ENCODE data around the gene TMEM52B. TPM values are rescaled to one million over a fixed set of nuclear protein-coding genes. Genes with fewer than 3 reads are reported as not detected.
"Not testable (repeated sequence)": the region's sequence is repeated elsewhere in the genome, so short reads cannot be mapped to it uniquely, and the experiment has no call there.

TMEM52B gene
- total and polyA plus RNA-seq, 12 donors = 0.07 to 2.3 (median 0.37) TPM; not detected in 3

DNA sequence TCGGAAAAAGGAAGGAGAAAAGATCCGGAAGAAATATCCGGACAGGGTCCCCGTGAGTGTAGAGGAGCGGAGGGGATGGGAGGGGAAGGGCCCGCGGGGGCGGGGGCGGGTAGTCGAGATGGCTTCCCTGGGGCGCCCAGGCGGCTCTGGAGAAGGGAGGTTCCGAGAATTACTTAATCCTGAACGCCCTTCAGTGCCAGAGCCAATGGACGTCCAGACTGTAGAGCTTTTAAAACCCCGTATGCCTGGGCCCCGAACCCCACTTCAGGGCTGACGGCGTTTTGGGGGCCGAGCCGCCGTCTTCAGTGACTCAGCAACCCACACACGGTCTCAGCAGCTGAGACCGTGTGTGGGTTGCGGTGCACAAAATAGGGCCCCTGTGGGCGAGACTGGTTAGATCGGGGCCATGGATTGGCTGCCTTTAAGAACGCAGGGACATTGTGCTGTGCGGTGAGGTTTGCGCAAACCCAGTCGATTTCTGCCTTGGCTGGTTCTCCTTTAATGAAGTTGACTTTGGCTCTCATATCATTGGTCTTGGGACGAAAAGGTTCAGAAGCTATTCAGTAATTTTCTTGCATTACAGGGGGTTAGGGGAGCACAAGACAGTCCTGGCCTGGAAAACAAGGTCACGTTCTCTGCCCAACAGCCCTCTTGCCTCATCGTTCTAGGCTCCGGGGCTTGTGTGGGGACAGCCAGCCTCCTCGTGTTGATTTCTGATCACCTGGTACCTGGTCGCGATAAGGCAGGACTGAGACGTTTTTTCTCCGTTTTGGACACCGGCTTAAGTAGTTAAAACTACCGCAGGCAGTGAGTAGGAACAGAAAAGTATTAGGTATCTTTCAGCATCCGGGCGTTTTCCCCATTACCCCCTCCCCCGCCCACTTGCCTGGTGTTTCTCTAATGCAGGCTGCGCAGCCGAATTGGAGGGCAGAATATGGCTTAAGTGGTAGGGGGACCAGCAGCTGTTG lies 34.6 kb downstream of the TMEM52B start:
- intact Hi-C loops (cut with DNase I) = no loop called here
- Histone ChIP-seq H3K4me1 (replicated peaks in 1 of 2) (peaks cover 16 to 23% of the 10 kb centered on the region in 2 donors), H3K4me3 (peak overlapping the region; percentile 82 to 97 (median 89)), H3K9me3 (replicated peaks in 1 of 3) (no peaks in the 10 kb centered on the region), H3K36me3 (replicated peaks in 1 of 2) (peaks cover 0 to 7% of the 10 kb centered on the region in 2 donors), H3K27ac (peak overlapping the region; percentile 98 to 100 (median 99)), H3K27me3 (no peaks in the 10 kb centered on the region)
- TF ChIP-seq, protein P1, sequence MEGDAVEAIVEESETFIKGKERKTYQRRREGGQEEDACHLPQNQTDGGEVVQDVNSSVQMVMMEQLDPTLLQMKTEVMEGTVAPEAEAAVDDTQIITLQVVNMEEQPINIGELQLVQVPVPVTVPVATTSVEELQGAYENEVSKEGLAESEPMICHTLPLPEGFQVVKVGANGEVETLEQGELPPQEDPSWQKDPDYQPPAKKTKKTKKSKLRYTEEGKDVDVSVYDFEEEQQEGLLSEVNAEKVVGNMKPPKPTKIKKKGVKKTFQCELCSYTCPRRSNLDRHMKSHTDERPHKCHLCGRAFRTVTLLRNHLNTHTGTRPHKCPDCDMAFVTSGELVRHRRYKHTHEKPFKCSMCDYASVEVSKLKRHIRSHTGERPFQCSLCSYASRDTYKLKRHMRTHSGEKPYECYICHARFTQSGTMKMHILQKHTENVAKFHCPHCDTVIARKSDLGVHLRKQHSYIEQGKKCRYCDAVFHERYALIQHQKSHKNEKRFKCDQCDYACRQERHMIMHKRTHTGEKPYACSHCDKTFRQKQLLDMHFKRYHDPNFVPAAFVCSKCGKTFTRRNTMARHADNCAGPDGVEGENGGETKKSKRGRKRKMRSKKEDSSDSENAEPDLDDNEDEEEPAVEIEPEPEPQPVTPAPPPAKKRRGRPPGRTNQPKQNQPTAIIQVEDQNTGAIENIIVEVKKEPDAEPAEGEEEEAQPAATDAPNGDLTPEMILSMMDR (IDR thresholded peaks at IDR 0.05) = no peak
- peak; percentile 71 to 74 for TF ChIP-seq POLR2A (IDR thresholded peaks at IDR 0.05)
- 0 to 1% (median 1%) methylated on average over 25 to 47 of the region's 47 CpGs for WGBS, 4 donors
- DNase-seq = peak; percentile 64 to 91 (median 82)

DNA sequence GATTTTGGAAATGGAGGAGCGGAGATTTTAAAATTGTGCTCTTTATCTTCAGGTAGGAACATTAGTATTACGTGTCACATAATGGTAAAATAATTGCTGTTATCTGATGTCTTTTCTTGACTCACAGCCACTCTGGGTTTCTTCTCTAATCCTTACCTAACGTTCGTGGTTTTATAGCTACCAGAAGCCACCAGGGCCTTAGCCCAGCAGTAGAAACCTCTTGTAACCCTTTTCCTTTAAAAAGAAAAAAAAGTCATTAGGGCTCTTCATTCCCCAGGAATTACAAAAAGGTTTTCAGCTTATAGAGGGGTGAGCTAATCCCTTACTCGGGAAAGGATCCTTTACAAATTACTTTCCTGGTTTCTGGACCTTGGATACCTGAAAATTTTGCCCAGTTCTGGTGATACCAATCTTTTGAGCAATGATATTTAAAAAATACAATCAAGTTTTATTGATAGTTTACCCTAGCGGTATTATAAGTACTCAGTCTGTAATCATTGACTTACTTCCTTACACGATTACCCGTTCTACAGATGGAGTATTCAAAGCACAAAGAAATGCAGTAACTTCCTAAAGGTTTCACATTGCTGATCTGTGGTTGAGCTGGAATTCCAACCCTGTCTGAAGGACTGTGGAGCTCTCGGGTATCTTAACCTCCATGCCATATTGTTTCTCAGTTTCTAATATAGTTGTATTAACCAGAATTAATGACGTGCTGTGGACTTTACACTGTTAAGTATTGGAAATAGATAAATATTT lies 35.5 kb downstream of the TMEM52B start:
- TF ChIP-seq POLR2A (IDR thresholded peaks at IDR 0.05) = no peak
- TF ChIP-seq, protein P1 (IDR thresholded peaks at IDR 0.05) = no peak
- Histone ChIP-seq H3K4me1 (replicated peaks in 1 of 2) (peaks cover 16 to 23% of the 10 kb centered on the region in 2 donors), H3K36me3 (replicated peaks in 1 of 2) (peaks cover 0 to 16% of the 10 kb centered on the region in 2 donors), H3K4me3 (peak overlapping the region in 2 of 4 donors; percentile 86 to 92), H3K9me3 (replicated peaks in 1 of 3) (no peaks in the 10 kb centered on the region), H3K27ac (peak overlapping the region; percentile 98 to 100 (median 99)), H3K27me3 (no peaks in the 10 kb centered on the region)
- no peak for DNase-seq
- intact Hi-C loops (cut with DNase I) = no loop called here
- WGBS, 4 donors = 31 to 41% (median 36%) methylated on average over 10 of the region's 10 CpGs

DNA sequence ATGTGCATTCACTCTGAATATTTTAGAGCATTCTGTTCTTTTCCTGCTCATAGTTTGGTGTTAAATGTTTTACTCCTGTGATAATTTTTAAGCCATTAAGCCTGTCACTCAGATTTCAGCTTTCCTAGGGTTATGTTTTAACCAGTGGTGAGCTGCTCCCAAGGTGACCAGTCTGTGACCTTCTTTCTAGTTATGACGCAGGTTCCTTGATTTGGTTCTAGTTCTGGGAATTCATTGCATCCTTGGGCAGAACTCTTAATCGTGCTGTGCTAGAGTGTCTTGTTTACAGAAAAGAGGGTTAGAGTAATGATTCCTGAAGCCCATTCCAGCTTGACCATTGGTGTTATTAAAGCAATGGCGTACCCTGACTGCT lies 36.0 kb downstream of the TMEM52B start:
- Histone ChIP-seq H3K4me3 (peak overlapping the region in 1 of 4 donors; percentile 92), H3K36me3 (replicated peaks in 1 of 2) (peaks cover 0 to 21% of the 10 kb centered on the region in 2 donors), H3K9me3 (replicated peaks in 1 of 3) (no peaks in the 10 kb centered on the region), H3K27ac (peak overlapping the region in 4 of 5 donors; percentile 6 to 100 (median 98)), H3K27me3 (no peaks in the 10 kb centered on the region), H3K4me1 (replicated peaks in 1 of 2) (peaks cover 16 to 23% of the 10 kb centered on the region in 2 donors)
- DNase-seq = peak in 1 of 7 donors; percentile 18
- intact Hi-C loops (cut with DNase I) = no loop called here
- TF ChIP-seq, protein P1 (IDR thresholded peaks at IDR 0.05) = no peak
- no peak for TF ChIP-seq POLR2A (IDR thresholded peaks at IDR 0.05)
- WGBS, 4 donors = 56 to 74% (median 59%) methylated on average over 3 of the region's 3 CpGs

DNA sequence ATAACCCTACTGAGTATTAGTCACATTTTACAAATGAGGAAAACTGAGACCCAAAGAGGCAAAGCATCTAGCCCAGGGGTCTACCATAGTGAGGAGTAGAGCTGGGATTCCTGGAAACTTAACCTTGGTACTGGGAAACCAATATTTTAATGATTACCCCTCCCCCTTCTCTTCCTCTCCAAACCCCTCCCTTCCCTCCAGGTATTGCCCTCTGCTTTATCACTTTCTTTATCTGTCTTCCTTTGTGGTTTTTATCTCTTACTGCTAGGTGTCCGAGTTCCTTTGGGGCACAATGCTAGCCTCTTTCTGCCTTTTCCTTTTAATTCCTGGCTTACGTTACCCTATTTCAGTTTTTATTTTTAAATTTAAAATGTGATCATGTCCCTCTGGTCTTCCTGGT lies 36.6 kb downstream of the TMEM52B start:
- intact Hi-C loops (cut with DNase I) = no loop called here
- H3K4me1 ChIP-seq (replicated peaks in 1 of 2) = peaks cover 16 to 23% of the 10 kb centered on the region in 2 donors
- peak overlapping the region in 1 of 4 donors; percentile 92 for H3K4me3 ChIP-seq
- WGBS, 4 donors = 53 to 63% (median 58%) methylated on average over 2 of the region's 2 CpGs
- H3K27me3 ChIP-seq = no peaks in the 10 kb centered on the region
- TF ChIP-seq, protein P1 (IDR thresholded peaks at IDR 0.05) = no peak
- TF ChIP-seq POLR2A (IDR thresholded peaks at IDR 0.05) = no peak
- H3K36me3 ChIP-seq (replicated peaks in 1 of 2) = peaks cover 0 to 27% of the 10 kb centered on the region in 2 donors
- H3K9me3 ChIP-seq (replicated peaks in 1 of 3) = no peaks in the 10 kb centered on the region
- peak overlapping the region in 1 of 5 donors; percentile 98 for H3K27ac ChIP-seq
- DNase-seq = no peak

DNA sequence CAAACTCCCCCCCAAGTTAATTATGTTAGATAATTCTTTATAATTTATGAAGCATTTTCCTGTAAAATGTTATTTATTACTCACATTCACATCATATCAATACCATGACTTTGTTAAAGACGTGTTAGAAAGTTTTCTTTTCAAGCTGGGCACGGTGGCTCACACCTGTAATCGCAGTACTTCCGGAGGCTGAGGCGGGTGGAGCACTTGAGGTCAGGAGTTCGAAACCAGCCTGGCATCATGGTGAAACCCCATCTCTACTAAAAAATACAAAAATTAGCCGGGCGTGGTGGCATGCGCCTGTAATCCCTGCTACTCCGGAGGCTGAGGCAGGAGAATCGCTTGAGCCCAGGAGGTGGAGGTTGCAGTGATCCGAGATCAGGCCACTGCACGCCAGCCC lies 37.1 kb downstream of the TMEM52B start:
- Histone ChIP-seq H3K27ac (peak overlapping the region in 1 of 5 donors; percentile 98), H3K36me3 (replicated peaks in 1 of 2) (peaks cover 0 to 32% of the 10 kb centered on the region in 2 donors), H3K4me1 (replicated peaks in 1 of 2) (peaks cover 16 to 23% of the 10 kb centered on the region in 2 donors)
- H3K27me3 ChIP-seq; DNase-seq; intact Hi-C loops (cut with DNase I); H3K9me3 ChIP-seq (replicated peaks in 1 of 3); H3K4me3 ChIP-seq: not testable (repeated sequence)
- 89 to 94% (median 94%) methylated on average over 13 of the region's 13 CpGs for WGBS, 4 donors

Data from adrenal gland (tissue), 12 donors.